A549 treated with AZD9567 at 1 μM for 4 hours (cell line): Measurements from ENCODE around the gene JAML. TPM values are rescaled to one million over a fixed set of nuclear protein-coding genes. Genes with fewer than 3 reads are reported as not detected.

Experiments
- total RNA-seq: library from RNA; stranded (reverse); fragments of 200-300 nt; extraction: Qiagen RNA extraction; gene quantifications from 5 replicates; pipeline ENCODE4 v1.2.3, GENCODE V29; 2022; ENCODE audit not compliant: insufficient read depth

JAML gene
- total RNA-seq = not detected in 5 replicates

GRCh38 chr11:118224511-118225188 lies at the start of gene JAML:
Gene JAML (minus strand): TSS chr11:118225011. CDS start chr11:118214866, 10,145 bp downstream.

DNA sequence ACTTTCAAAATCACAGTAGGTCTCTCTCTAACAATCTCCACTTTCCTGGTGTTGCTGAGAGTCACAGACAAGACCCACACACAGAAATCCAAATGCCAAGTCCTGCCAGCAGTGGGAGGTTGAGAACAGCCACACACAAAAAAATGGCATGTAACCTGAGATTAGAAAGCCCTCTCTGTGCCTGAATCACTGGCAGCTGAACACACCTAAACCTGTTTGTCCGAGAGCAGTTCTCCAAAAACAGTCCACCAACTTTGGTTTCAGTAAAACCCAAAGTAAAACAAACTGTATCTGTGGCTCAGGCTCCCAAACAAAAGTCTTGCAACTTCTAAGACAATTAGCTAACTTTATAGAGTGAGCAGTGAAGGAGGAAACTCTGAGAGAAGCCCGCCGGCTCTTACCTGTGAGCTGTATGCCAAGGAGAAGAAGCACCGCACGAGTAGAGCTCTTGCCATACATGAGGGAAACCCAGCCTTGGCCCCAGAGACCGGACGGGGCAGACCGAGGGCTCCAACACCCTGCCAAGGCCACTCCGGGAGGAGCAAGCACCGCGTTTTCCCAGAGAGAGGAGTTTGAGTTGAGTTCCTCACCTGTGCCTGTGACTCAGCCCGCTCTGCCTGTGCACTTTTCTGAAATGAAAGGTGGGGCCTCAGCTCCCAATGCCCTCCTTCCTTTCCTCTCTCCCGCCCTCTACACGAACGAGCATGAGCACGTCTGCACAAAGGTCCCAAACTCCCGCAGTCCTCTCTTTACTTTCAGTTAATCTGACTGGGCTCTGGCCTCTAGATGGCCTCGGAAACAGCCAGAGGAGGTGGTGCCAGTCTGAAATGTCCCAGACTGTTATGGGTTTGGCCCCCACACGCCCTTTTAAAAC lies 39.1 kb upstream of the JAML start, which contains the start of gene MPZL2:
MPZL2 (minus strand) TSS at position 603 of the 874 bp plus-strand sequence; CDS start at position 459, 144 bp downstream.

GRCh38 chr11:118251858-118252652 lies 27.2 kb upstream of the JAML start, which contains the start of gene MPZL3:
Gene MPZL3 (minus strand): TSS chr11:118252365. CDS start chr11:118252294, 71 bp downstream.

GRCh38 chr11:118175993-118176777 lies 48.6 kb downstream of the JAML start, which contains the start of gene SCN2B:
Gene SCN2B (minus strand): TSS chr11:118176639. CDS start chr11:118176431, 208 bp downstream.

DNA sequence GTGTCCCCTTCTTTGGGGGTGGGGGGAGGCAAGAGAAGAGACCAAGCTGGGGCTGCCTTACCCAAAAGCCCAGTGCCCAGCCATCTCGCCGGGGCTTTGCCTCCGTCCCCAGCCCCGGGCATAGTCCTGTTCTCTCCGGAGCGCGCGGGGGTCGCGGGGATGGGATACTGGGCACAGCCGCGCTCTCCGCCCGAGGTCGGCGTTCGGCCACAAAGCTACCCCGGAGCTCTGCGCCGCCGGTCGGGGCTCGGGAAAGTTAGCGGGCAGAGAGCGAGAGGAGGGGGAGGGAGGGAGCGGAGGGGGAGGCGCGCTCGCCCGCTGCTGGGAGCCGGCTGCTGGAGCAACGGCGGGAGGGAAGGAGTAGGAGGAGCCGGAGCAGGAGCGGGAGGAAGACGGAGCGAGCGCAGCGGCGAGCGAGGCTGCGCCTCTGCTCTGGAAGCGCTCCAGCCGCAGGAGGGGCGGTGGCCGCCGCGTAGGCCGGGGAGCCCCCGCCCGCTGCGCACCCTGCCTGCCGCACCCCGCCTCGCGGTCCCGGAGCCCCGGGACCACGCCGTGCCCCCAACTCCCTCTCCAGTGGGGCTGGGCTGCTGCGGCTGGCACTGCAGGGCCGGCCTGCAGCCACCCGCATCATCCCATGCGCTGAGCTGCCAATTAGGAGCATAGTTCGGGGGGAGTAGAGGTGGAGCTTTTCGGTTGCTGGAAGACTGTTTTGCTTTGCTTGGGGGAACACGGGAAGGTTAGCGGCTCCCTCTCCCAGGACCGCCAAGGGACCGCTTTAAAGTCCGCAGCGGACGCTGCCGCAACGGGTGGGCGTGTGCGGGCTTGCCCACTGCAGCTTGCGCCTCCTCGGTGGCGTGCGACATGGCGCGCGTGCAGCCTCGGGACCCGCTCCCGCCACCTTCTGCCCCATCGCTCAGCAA lies 72.0 kb downstream of the JAML start, which contains the start of gene SCN4B:
SCN4B (minus strand) TSS at position 272 of the 920 bp plus-strand sequence; CDS start at position 122, 150 bp downstream.

Other genes starting within 250 kb of the JAML start
- gene IL10RA, start 238.6 kb downstream of the JAML start, total RNA-seq = 0.04 to 0.16 TPM (median 0.08 TPM) in 3 of 5 replicates, not detected in the others
- gene TMPRSS4, start 147.9 kb downstream of the JAML start, total RNA-seq = not detected in 5 replicates
- gene SMIM35, start 138.0 kb downstream of the JAML start, total RNA-seq = not detected in 5 replicates
- gene SCN4B, start 72.2 kb downstream of the JAML start, total RNA-seq = 0.02 to 0.05 TPM (median 0.03 TPM) in 3 of 5 replicates, not detected in the others
- gene SCN2B, start 48.4 kb downstream of the JAML start, total RNA-seq = not detected in 5 replicates
- gene MPZL3, start 27.4 kb upstream of the JAML start, total RNA-seq = 0.19 to 0.33 TPM (median 0.26 TPM) in 4 of 5 replicates, not detected in the other
- gene MPZL2, start 39.3 kb upstream of the JAML start, total RNA-seq = 0.06 to 0.13 TPM (median 0.07 TPM) in 3 of 5 replicates, not detected in the others
- gene CD3E, start 79.7 kb upstream of the JAML start, total RNA-seq = not detected in 5 replicates
- gene CD3D, start 117.7 kb upstream of the JAML start, total RNA-seq = not detected in 5 replicates
- gene CD3G, start 119.3 kb upstream of the JAML start, total RNA-seq = not detected in 5 replicates
- 8.9 to 12.5 TPM (median 10.0 TPM) in 5 replicates for gene UBE4A, start 134.6 kb upstream of the JAML start, total RNA-seq
- 145 to 210 TPM (median 194 TPM) in 5 replicates for gene ATP5MG, start 176.6 kb upstream of the JAML start, total RNA-seq
- gene KMT2A, start 211.5 kb upstream of the JAML start, total RNA-seq = 10.7 to 19.9 TPM (median 12.3 TPM) in 5 replicates